Measurements from ENCODE around the gene TRMT2B. TPM values are rescaled to one million over a fixed set of nuclear protein-coding genes. Genes with fewer than 3 reads are reported as not detected.
A peak's percentile ranks its signal among the peaks of the same experiment; 100 is the strongest.

Gene TRMT2B
- 10 to 100 TPM; 23.2 to 24.1 TPM for total RNA-seq

DNA sequence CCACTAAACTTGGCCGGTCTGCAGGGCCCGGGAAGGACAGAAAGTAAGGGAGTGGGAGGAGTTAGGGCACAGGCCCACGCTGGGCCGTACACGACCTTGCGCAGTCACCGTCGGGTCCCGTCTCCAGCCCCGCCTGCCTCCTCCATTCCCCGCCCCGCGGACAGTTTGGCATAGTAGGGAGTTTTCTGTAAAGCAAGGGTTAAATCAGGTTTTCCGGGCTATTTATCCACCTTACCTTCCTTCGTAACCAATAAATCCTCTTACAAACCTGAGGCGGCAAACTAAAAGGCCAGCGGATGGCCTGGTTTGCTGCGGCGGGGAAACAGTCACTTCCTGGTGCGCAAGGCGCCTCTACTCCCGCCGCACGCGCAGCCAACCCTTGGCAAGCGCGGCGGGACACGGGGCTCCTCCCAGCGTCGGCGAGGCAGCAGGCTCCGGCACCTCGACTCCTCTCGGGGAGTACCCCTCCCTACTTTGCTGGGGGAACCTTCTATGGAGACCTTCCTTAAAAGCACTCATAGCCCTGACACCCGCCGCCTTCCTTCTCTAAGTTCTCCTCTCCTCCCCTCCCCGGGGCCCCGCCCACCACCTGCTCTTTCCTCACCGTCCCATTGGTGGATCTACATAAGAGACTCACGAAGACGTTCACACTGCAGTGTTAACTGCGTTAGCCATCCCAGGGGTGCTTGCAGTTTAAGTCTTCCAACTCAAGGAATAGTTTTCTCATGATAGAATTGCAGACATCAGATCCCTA is at the start of gene TRMT2B:
Gene TRMT2B (minus strand): TSS at position 563 of the 754 bp plus-strand sequence. CDS start 9,822 bp downstream, outside the sequence.
- Mint-ChIP-seq H3K27me3 (ENCODE audit: low read depth) (no peaks in the 10 kb centered on the region), H3K4me3 (peak within 1 kb of the TSS; percentile 87), H3K9me3 (ENCODE audit: insufficient read depth) (no peaks in the 10 kb centered on the region), H3K4me1 (ENCODE audit: low read depth) (peaks cover 21% of the 10 kb centered on the region), H3K27ac (peak within 1 kb of the TSS; percentile 96), H3K36me3 (ENCODE audit: low read depth) (peaks cover 21% of the 10 kb centered on the region)
- DNase-seq (peak; percentile 89), ATAC-seq (peak; percentile 92)
- CTCF ChIA-PET, result no interaction called here
- POLR2A ChIA-PET, result no interaction called here

DNA sequence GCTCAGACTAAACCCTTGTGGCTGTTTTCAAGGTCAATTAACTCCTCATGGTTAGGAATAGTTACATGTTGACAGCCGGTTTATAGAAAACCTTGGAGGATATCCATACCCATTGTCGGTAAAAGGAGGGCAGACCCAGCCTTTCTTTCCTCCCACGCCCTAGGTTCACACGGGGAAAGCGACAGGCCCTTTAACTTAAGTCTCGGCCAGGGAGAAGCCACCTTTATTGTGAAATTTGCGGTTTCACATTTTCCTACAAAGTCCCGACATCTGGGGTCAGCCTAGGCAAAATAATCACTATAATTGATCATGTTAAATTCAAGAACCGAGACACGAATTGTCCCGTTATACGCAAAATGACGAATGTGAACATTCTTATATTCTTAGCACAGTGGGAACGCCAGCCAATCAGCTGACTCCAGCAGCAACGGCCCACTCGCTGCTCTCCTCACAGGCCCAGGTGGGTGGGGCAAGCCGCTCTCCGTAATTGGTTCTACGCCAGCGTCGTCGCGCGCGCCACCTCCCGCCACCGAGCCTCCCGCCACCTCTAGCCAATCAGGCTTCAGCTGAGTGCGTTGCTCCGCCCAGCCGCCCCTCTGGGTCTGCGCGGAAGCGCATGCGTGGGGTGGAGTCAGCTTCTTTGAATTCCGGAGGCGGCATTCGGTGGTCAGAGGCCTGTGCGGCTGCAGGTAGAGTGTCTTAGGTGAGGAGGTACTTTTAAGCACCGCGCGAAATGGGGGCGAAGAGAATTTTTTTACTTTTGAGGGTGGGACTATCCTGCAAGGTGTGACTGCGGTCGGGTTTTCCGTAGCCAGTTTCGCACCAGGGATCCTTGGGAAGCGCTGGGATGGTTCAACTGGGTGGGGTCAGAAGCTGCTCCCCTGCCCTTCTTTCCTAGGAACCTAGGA is 45.9 kb upstream of the TRMT2B start, which contains the start of gene CENPI:
Gene CENPI (plus strand): TSS at position 659 of the 908 bp plus-strand sequence. CDS start 2,867 bp downstream, outside the sequence.
- H3K4me1 Mint-ChIP-seq (ENCODE audit: low read depth), result peaks cover 31% of the 10 kb centered on the region
- CTCF ChIA-PET, result interaction anchor here (0.6 kb wide), 1 partner anchor 267 kb away, joined by 3 read pairs; no protein-coding TSS in a partner anchor
- ATAC-seq, result peak; percentile 100
- H3K27me3 Mint-ChIP-seq (ENCODE audit: low read depth), result no peaks in the 10 kb centered on the region
- peak within 1 kb of the TSS; percentile 80 for H3K4me3 Mint-ChIP-seq
- POLR2A ChIA-PET, result interaction anchor here (0.5 to 1.3 kb wide), 6 partner anchors 33 to 278 kb away, joined by 3 to 5 read pairs (median 3); partner anchors contain the start of gene CSTF2
- H3K36me3 Mint-ChIP-seq (ENCODE audit: low read depth), result peaks cover 22% of the 10 kb centered on the region
- H3K9me3 Mint-ChIP-seq (ENCODE audit: insufficient read depth), result no peaks in the 10 kb centered on the region
- peak; percentile 95 for DNase-seq
- H3K27ac Mint-ChIP-seq, result peak within 1 kb of the TSS; percentile 80

- ATAC-seq (no peak), DNase-seq (no peak)
- Mint-ChIP-seq H3K4me1 (ENCODE audit: low read depth) (peaks cover 6% of the 10 kb centered on the region), H3K9me3 (ENCODE audit: insufficient read depth) (no peaks in the 10 kb centered on the region), H3K27ac (no peak overlapping the region), H3K36me3 (ENCODE audit: low read depth) (no peaks in the 10 kb centered on the region), H3K4me3 (no peak overlapping the region), H3K27me3 (ENCODE audit: low read depth) (no peaks in the 10 kb centered on the region)
- ChIA-PET CTCF (no interaction called here), POLR2A (no interaction called here)
Measured at GRCh38 chrX:101091817-101092216, 39.9 kb upstream of the TRMT2B start.

- DNase-seq (no peak), ATAC-seq (no peak)
- H3K4me1 Mint-ChIP-seq (ENCODE audit: low read depth), result no peaks in the 10 kb centered on the region
- POLR2A ChIA-PET, result no interaction called here
- no peaks in the 10 kb centered on the region for H3K36me3 Mint-ChIP-seq (ENCODE audit: low read depth)
- H3K27me3 Mint-ChIP-seq (ENCODE audit: low read depth), result peaks cover 22% of the 10 kb centered on the region
- H3K27ac Mint-ChIP-seq, result no peak overlapping the region
- no peaks in the 10 kb centered on the region for H3K9me3 Mint-ChIP-seq (ENCODE audit: insufficient read depth)
- no peak overlapping the region for H3K4me3 Mint-ChIP-seq
- CTCF ChIA-PET, result no interaction called here
Measured at GRCh38 chrX:101081231-101081630, 29.3 kb upstream of the TRMT2B start.

- ChIA-PET POLR2A (no interaction called here), CTCF (no interaction called here)
- H3K9me3 Mint-ChIP-seq (ENCODE audit: insufficient read depth), result no peaks in the 10 kb centered on the region
Measured at GRCh38 chrX:101080326-101081124, 28.6 kb upstream of the TRMT2B start.

DNA sequence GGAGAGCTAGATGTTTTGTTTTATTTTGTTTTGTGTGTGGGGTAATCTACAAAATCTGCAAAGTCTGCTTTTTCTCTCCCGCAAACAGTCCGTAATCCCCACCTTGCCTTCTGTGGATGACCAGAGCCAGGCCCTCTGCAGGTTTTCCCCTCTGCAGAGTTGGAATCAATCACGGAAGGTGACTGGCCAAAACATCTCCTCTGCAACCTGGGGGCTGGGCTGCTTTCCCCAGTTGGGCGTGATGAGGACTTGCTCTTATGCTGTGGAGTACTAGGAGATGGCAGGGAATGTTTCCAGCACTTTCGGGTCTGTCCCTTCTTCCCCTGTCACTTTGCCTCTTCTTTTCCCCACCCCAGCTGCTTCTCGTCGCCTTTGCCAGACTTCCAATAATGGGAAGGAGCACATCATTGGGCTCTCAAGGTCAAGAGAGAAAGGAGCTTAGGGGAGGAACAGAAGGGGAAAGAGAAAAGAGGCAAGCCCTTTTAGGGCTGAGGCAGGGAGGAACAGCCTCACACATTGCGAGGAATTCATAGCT is 27.9 kb upstream of the TRMT2B start:
- CTCF ChIA-PET, result no interaction called here
- ATAC-seq (no peak), DNase-seq (no peak)
- Mint-ChIP-seq H3K36me3 (ENCODE audit: low read depth) (no peaks in the 10 kb centered on the region), H3K27ac (no peak overlapping the region), H3K4me1 (ENCODE audit: low read depth) (no peaks in the 10 kb centered on the region), H3K27me3 (ENCODE audit: low read depth) (peaks cover 22% of the 10 kb centered on the region), H3K9me3 (ENCODE audit: insufficient read depth) (no peaks in the 10 kb centered on the region), H3K4me3 (no peak overlapping the region)
- POLR2A ChIA-PET, result no interaction called here

More at GRCh38 chrX:101080326-101081124, 28.6 kb upstream of the TRMT2B start:
- Mint-ChIP-seq H3K27ac (no peak overlapping the region), H3K4me1 (ENCODE audit: low read depth) (no peaks in the 10 kb centered on the region), H3K27me3 (ENCODE audit: low read depth) (peaks cover 22% of the 10 kb centered on the region), H3K36me3 (ENCODE audit: low read depth) (no peaks in the 10 kb centered on the region), H3K4me3 (no peak overlapping the region)
- DNase-seq, result no peak
- ATAC-seq, result no peak

- Mint-ChIP-seq H3K36me3 (ENCODE audit: low read depth) (no peaks in the 10 kb centered on the region), H3K27me3 (ENCODE audit: low read depth) (peaks cover 22% of the 10 kb centered on the region), H3K4me3 (no peak within 1 kb of the TSS), H3K9me3 (ENCODE audit: insufficient read depth) (no peaks in the 10 kb centered on the region), H3K27ac (no peak within 1 kb of the TSS), H3K4me1 (ENCODE audit: low read depth) (no peaks in the 10 kb centered on the region)
- no peak for DNase-seq
- no peak for ATAC-seq
- POLR2A ChIA-PET, result no interaction called here
- CTCF ChIA-PET, result no interaction called here
Measured at GRCh38 chrX:101078716-101079598, 27.0 kb upstream of the TRMT2B start, which contains the start of gene TMEM35A. Gene TMEM35A, plus strand, starts transcription at chrX:101078879. Its CDS starts 124 bp downstream, at chrX:101079003.

DNA sequence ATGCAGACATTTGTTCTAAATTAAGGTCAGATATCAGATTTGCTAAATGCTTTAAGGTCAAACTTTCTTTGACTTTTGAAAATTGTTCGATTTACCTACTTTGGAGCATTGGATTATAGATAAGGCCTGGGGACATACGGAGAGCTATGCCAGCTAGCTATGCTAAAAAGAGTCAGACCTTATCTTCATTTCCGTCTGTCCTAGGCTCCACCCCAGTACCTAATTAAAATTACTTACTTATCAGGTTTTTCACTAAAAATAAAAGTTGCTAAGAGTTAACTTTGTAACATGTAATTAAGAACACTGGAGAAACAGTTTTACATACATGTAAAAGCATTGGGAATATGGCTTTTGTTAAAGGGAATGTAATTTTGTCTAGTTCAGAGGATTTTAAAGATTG is 19.7 kb upstream of the TRMT2B start:
- Mint-ChIP-seq H3K27ac (no peak overlapping the region), H3K27me3 (ENCODE audit: low read depth) (no peaks in the 10 kb centered on the region), H3K4me1 (ENCODE audit: low read depth) (no peaks in the 10 kb centered on the region), H3K9me3 (ENCODE audit: insufficient read depth) (no peaks in the 10 kb centered on the region), H3K36me3 (ENCODE audit: low read depth) (no peaks in the 10 kb centered on the region), H3K4me3 (no peak overlapping the region)
- DNase-seq (no peak), ATAC-seq (no peak)
- ChIA-PET CTCF (no interaction called here), POLR2A (no interaction called here)

DNA sequence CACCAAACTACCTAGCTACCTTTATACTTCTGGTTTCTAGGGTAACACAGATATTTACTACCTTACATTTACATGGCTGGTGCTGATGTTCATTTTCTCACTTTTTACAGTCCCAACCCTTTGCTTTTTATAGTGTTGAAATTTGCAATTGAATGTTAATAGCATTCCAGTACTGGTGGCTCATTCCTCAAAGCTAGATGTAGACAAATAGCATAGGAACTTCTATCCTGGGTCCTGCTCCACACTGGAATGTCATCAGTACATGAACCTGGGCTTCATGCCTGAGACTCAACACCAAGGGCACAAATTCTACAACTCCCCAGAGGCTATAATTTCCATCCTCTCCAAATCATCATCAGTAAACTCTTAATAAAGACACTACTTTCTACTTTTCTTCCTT is 10.3 kb upstream of the TRMT2B start:
- POLR2A ChIA-PET, result no interaction called here
- DNase-seq (no peak), ATAC-seq (no peak)
- CTCF ChIA-PET, result no interaction called here
- H3K4me1 Mint-ChIP-seq (ENCODE audit: low read depth), result peaks cover 2% of the 10 kb centered on the region
- no peak overlapping the region for H3K4me3 Mint-ChIP-seq
- no peaks in the 10 kb centered on the region for H3K36me3 Mint-ChIP-seq (ENCODE audit: low read depth)
- no peaks in the 10 kb centered on the region for H3K9me3 Mint-ChIP-seq (ENCODE audit: insufficient read depth)
- no peaks in the 10 kb centered on the region for H3K27me3 Mint-ChIP-seq (ENCODE audit: low read depth)
- no peak overlapping the region for H3K27ac Mint-ChIP-seq

GRCh38 chrX:101057093-101057714 is 5.3 kb upstream of the TRMT2B start:
- DNase-seq, result no peak
- Mint-ChIP-seq H3K36me3 (ENCODE audit: low read depth) (no peaks in the 10 kb centered on the region), H3K27ac (no peak overlapping the region), H3K4me3 (no peak overlapping the region), H3K27me3 (ENCODE audit: low read depth) (no peaks in the 10 kb centered on the region), H3K9me3 (ENCODE audit: insufficient read depth) (no peaks in the 10 kb centered on the region), H3K4me1 (ENCODE audit: low read depth) (peaks cover 10% of the 10 kb centered on the region)
- ChIA-PET POLR2A (no interaction called here), CTCF (no interaction called here)
- ATAC-seq, result no peak
